Ramos (cell line): Measurements from ENCODE around the gene PTRHD1.

Experiments
- in situ Hi-C: fragments of 300-500 bp; cut with MboI; formaldehyde crosslinking; loops from one replicate; pipeline ENCODE4 v1.14.3; 2022; ENCODE audit warnings: low sequenced_read_pairs; ENCODE audit not compliant: unreplicated experiment

PTRHD1 gene, protein sequence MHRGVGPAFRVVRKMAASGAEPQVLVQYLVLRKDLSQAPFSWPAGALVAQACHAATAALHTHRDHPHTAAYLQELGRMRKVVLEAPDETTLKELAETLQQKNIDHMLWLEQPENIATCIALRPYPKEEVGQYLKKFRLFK

DNA sequence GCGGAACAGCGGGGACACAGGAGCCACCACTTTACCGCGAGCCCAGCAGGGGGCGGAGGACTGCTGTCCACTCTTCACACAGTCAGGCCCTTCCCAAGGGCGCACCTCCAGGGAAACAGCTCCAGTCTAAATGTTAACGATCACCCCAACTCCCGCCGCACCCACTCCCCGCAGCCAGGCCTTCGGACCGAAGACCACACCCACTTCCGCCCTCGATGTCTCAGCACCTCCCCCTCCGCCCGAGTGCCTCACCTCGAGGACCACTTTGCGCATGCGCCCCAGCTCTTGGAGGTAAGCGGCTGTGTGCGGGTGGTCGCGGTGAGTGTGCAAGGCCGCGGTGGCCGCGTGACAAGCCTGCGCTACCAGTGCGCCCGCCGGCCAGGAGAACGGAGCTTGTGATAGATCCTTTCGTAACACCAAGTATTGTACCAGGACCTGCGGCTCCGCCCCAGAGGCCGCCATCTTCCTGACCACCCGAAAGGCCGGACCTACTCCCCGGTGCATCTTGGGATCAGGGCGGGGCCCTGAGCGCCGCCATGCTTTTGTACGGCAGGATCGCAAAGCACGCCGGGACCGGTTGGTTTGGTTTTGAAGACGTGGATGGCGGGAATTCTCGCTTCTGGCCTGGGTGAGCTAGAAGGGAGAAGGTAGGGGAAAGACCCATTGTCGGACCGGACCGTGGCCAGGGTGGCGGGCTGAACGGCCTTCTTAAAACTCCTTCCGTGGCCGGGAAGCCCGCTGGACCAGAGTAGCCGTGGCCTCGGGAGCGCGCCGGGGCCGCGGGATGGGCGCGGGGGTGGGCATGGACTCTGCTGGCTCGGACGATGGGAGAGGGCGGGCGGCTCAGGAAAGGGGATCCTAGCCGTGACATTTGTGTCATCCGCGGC, at the start of gene PTRHD1, which contains the start of gene CENPO:
Gene PTRHD1 (minus strand): TSS at position 518 of the 887 bp plus-strand sequence. CDS start 14 bp downstream, at position 504.
Gene CENPO (plus strand): TSS at position 552 of the 887 bp plus-strand sequence. CDS start 495 bp downstream, outside the sequence.
- in situ Hi-C loops: no loop called here

DNA sequence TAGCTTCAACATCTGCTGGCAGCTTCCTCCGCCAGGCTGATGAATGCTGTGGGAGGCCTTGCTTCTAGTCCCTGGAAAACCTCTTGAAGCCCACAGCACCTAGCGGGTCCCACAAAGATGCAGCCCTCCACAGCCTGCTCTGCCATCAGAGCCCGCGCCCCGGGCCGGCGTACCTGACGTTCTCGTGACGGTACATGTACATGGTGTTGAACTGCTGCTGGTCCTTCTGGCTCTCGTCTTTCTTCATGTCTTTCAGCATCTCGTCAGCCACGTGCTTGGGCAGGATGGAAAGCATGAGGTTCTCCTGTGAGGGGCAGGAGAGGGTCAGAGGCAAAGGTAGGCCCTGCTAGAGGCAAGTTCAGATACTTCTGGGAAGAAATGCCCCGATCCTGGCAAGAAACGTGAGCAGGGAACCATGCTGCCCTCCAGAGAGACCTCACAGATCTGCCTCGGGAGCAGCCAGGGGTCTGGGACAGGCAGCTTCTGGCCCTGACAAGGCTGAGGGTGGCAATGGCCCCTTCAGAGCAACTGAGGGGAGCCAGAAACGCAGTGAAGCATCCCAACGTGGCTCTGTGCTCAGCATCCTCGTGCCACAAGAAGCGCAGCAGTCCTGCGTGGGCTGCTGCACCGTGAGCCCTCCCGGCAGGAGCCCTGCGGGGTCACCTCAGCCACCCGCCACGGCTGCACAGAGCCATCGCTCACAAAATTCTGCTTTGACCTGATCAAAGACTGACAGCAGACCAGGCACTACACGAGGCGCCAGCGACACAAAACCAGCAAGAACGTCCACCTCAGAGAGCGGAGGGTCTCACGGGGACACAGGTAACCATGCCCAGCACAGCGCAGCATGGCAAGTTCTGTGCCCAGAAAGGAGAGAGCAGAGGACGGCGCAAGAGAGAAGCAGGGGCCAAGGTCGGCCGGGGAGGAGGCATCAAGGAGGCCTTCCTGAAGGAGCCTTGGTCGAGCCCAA, 49.2 kb upstream of the PTRHD1 start:
- in situ Hi-C loops: no loop called here

DNA sequence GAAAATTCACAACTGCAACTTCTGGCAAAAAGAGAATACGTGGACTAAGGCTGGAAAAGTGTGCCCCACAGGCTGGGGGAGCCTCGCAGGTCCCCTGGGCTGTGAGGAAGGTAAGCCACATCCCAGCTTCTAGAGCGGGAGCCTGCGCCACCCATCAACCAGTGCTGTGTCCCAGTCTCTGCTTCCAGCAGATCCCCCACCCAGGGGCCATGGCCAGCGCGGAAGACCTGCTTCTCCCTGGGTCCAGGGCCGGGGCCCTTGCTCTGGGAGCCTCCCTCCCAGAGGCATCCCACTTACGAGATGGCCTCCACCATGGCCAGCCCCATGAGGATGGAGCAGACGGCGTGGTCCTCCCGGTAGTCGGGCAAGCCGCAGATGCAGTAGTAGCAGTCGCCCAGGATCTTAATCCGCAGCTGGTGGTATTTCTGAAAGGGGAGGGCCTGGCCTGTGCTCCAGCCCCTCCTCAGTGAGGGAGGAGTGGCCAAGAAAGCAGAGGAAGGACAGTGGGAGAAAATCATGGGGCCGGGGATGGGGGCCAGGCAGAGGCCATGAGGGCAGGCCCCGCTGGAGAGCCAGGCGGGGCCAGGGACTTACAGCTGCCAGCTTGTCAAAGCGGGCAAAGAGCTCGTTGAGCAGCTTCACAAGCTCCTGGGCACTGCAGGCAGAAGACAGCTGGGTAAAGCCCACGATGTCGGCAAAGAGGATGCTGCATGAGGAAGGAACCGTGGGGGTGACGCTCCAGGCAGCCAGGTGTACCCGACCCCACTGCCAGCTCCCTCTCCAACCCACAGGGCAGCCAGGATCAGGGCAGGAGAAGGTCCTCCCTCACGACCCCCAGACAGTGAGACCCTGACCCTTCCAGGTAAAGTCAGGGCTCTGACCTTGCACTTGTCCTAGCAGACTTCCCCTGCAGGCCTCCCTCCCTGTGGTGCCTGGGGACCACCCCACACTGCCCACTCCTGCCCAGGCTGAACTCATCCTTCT, 48.1 kb upstream of the PTRHD1 start:
- in situ Hi-C loops: no loop called here

DNA sequence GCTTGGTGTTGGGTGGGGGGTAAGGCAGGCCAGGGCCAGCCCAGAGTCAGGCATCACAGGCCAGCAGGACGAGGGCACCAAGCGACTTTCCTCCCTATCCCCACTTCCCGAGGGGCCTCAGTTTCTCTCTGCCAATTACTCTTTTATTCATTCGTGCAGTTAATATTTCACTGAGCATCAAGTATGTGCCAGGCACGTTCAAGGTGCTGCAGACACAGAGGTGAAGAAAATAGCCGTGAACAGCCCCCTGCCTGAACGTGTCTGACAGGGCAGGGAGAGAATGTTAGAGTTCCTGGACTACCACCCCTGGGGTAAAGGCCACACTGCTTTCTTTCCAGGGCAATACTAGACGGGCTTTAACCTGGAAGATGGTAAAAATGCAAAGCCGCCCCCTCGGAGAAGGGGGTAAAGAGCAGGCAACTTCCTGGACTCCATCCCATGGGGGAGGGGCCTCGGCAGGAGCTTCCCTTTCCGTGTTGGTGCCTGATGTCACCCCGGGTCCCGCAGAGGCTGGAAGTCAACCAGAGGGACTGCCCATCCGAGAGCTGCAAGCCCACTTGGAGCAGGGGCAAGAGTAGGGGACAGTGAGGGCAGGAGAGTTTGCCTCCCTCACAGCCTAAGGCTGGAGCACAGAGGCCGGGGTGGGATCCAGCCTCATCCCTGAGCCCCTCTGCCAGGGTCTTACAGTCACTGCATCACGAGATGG, 47.1 kb upstream of the PTRHD1 start:
- in situ Hi-C loops: no loop called here

DNA sequence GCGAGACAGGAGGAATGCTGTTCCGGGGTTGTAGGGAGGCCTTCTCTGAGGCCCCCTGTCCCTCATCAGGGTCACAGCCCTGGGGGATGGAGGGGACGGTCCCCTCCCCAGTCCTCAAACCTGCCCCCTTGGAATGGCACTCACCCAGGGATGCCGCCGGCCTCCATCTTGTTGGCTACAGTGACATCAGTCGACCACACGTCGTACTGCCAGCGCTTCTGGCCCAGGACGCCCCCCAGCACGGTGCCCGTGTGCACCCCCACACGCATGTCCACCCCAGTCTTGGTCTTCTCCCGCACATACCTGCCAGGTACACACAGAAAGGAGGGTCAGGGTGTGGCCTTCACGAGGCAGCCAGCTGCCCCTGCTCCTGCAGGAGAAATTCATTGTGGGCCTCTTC, 46.5 kb upstream of the PTRHD1 start:
- in situ Hi-C loops: loop anchor here (10.0 kb wide), 1 partner anchor 425 kb away; no protein-coding TSS in a partner anchor

DNA sequence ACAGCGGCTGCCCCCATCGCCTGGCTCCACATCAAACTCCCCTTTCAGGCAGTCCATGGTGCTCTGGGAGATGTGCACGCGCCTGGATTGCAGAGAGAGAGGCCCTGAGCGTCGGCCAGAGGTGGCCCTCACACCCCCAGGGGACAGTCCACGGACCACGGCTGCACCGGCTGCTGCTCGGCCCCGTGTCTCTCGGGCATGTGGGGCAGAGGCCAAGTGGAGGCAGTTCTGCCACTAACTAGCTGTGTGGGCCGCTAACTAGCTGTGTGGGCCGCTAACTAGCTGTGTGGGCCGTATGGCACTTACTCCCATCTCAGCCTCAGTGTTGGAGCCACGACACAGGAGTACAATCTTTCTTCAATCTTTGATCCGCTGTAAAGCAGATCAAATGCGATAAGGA, 45.4 kb upstream of the PTRHD1 start:
- in situ Hi-C loops: loop anchor here (10.0 kb wide), 1 partner anchor 424 kb away; no protein-coding TSS in a partner anchor

DNA sequence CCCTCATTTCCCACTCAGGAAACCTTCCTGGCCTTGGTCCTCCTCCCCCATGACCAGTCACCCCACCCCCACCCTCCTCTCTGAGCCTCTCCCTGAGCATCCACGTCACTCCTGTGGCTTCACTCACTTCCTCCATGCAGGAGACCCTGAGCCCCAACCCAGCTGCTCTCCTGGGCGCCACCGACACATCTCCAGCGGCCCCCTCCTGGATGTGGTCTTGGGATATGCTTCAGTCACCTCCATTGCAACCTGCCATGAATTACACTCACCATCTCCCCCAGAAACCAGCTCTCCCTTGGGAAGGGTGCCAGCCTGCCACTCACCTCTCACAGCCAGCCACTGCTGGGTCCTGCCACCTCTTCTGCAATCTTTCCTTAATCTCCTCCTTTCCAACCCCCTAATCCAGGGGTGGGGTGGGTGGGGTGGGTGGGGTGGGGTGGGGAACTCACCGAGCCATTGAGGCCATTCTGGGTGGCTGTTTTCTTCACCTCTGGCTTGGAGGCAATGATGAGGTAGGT, 44.9 kb upstream of the PTRHD1 start:
- in situ Hi-C loops: loop anchor here (10.0 kb wide), 1 partner anchor 423 kb away; no protein-coding TSS in a partner anchor

DNA sequence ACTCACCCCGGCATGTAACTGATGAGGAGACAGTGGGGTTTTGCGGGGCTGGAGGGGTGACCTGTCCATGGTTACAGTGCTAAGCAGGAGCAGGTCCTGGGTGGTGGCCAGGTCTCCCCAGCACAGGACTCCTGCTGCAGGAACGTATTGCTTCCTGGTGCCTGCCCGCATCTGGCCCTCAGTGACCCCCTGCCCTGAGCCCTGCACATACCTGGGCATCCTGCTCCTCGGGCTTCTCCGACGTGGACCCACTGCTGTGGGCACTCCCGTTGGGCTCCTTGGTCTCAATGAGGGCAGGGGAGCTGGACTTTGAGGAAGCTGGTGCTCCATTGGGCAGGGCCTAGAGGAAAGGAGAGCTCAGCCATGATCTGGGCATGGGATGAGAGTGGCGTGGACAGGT, 43.5 kb upstream of the PTRHD1 start:
- in situ Hi-C loops: loop anchor here (10.0 kb wide), 1 partner anchor 422 kb away; no protein-coding TSS in a partner anchor

DNA sequence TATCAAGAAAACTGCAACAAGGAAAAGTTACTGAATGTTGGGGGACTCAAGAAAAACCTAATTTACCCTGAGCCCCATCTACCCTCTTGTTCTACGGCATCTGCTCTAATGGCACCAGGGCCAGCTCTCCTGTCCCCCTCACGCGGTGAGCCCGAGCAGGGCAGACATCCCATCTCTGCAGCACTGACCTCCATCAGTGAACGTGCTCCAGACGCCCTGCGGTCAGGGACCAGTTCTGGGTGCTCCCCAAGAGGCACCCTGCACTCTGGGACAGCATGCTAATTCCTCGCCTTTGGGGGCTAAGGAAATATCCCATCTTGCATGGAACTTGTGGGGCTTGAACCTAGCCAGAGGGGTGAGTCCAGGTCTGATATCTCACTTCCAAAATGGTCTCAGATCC, 43.0 kb upstream of the PTRHD1 start:
- in situ Hi-C loops: loop anchor here (10.0 kb wide), 1 partner anchor 421 kb away; no protein-coding TSS in a partner anchor

DNA sequence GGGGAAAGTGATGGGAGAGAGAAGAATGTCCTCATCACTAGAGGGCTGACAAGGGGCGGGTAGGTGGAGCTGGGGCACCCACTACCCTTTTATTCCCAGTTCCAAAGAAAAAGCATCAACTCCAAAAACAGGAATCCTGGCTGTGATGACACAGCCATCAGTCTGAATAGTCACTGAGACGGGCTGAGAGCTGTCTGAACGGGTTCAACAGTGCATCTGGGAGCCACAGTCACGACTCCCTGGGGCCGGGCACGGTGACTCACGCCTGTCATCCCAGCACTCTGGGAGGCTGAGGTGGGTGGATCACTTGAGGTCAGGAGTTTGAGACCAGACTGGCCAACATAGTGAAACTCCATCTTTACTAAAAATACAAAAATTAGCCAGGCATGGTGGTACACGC, 42.2 kb upstream of the PTRHD1 start:
- in situ Hi-C loops: loop anchor here (10.0 kb wide), 1 partner anchor 421 kb away; no protein-coding TSS in a partner anchor

DNA sequence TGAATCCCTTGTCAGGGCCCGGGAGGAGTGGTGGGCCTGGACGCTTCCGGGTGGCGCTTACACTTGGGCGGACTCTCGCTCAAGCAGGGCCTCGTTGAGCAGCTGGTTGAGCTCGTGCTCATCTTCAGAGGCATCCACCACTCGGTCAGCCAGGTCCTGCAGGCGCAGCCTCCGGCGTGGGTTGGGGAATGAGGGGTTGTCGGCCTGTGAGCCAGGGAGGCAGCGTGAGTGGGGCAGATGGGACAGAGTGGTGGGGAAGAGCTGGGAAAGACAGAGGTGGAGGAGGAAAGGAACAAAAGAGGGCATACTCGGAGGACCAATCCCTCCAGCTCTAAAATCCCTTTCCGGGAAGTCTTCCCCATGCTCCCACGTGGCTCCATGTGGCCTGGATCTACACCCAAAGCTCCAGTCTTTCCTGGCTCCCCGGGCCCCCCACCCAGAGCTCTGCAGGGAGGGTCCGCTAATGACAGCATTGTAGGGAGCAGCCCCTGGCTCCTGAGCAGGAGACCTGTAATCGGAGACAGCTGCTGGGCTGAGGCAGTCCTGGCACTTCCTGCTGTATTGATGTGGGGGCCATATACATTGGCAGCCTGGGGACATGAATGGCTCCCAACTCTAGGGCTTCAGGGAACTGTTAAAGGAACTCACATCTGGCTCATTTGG, 41.7 kb upstream of the PTRHD1 start:
- in situ Hi-C loops: loop anchor here (10.0 kb wide), 1 partner anchor 420 kb away; no protein-coding TSS in a partner anchor

DNA sequence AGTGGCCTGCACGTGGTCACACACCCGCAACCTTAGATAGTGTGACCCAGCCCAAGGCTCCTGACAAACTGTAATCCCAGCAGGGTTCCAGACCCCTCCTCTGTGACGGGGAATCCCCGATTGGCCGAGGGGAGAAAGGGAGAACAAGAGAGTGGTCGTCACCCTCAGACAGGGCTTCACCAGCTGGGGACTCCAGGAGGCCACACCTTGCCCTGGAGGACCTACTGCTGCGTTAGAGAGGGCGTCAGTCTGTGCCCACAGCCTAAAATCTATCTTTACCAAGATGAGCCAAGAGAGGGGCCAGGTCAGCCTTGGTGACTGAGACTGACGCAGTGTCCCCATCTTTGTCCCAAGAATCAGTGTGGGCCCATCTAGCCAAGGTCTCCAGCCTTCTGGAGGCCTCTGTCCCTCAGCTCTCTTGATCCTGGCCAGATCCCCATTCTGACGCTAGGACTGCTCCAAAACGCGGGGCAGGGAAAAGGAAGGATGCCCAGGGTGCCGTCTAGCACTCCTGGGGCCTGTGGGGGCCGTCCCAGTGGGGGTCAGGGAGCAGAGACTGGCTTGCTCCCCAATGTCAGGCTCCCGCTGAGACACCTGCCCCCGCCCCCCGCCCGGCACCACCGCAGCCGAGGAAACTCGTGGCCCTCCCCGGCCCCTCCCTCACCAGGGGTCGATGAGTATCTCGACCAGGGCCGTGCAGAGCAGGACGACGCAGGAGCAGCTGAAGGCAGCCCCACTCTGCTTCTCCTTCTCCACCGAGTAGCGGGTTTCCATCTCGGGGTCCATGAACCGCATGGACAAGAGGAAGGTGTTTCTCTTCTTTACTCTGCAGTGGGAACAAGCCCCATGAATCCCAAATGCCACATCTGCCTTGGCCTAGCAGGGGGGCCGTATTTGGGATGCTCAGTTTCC, 40.9 kb upstream of the PTRHD1 start:
- in situ Hi-C loops: loop anchor here (10.0 kb wide), 1 partner anchor 419 kb away; no protein-coding TSS in a partner anchor

DNA sequence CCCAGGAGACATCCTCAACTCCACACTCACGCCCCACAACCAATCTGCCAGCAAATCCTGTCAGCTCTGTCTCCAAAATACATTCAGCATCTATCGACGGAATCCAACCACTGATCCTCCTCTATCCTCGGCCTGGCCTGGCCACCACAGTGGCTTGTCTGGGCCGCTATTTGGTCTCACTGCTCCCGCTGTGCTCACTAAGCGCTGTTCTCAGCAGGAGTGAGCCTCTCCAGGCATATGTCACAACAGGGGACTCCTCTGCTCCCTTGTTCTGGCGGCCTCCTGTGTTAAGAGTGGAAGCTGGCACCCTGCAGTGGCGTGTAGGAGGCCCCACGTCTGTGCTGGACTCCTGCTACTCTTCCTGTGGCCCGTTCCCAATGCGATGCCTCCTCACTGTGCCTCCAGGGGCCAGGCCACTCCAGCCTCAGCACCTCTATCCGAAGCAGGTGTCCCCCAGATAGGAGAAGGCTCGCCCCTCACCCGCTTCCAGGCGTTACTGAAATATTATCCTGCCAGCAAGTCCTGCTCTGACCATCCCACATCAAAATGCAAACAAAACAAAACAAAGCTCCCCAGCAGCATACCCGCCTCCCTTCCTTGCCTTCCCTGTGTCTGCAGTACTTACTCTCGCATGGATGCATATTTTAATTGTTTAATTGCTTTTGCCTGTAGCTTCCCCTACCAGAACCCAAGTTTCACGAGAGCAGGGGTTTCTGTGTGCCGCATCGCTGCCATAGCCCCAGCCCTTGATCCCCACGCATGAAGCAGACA, 39.9 kb upstream of the PTRHD1 start:
- in situ Hi-C loops: loop anchor here (10.0 kb wide), 1 partner anchor 418 kb away; no protein-coding TSS in a partner anchor

DNA sequence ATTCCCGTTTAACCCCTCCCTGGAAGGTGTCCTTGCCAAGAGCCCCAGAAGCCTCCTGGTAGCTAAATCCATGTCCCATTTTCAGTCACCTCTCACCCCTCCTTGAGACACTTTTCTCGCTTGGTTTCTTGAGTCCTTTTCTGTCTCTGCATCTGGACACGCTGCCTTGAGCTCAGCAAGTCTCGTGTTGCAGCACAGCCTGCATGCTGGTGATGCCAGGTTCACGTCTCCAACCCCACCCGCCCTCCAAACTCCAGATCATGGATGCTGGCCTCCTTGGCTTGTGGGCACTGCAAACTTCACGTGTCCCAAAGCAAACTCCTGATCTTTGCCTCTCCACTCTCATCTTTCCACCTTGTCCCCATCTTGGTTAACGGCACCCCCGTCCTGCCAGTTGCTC, 39.3 kb upstream of the PTRHD1 start:
- in situ Hi-C loops: loop anchor here (10.0 kb wide), 1 partner anchor 418 kb away; no protein-coding TSS in a partner anchor

DNA sequence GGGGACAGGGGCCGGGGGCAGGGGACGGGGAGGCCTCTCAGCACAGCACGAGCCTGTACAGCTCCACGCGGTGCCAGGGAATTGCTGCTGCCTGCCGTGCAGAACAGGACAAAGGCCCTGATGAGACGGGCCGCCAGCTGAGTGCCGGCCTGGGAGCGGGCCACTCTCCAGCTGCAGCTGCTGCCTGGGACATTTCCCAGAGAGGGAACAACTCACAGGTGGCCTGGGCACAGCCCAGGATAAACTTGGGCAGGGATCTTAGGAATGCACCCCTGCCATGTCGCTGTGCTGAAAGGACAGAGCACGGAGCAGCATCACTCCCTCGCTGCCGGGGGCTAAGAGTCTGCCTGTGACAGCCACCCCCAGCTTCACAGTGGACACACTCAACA, 38.9 kb upstream of the PTRHD1 start:
- in situ Hi-C loops: loop anchor here (10.0 kb wide), 1 partner anchor 417 kb away; no protein-coding TSS in a partner anchor
